ENCODE results near the gene PHKA2.

The PHKA2 gene

DNA sequence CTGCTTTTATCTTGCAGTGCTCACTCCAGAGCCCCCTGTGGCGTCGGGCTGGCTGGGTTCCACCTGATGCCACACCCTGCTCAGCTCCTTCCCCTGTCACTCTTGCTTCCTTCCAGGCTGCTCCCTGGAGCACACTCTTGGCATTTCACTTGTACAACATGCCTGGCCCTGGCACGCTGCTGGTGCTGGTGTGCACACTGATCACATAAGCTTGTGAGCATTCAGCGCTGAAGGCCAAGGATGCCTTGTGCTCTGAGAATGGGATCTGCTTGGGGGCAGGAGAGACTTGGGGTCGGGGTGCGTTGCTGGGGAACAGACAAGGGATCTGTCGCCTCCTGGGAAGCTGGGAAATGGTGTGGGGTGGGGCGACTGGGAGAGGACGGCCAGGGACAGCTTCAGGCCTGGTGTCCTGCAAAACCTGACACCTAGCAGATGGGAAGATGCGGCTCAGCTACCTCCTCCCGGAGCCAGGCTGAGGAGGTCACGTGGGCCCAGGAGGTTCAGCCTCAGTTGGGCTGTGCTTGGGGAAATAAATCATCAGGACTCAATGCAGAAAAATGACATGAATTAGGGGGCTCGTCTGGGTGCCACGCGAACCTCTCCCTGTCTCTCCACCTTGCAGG is 108.5 kb downstream of the PHKA2 start:
- no peak overlapping the region for H3K27ac ChIP-seq
- TF ChIP-seq, protein P1, sequence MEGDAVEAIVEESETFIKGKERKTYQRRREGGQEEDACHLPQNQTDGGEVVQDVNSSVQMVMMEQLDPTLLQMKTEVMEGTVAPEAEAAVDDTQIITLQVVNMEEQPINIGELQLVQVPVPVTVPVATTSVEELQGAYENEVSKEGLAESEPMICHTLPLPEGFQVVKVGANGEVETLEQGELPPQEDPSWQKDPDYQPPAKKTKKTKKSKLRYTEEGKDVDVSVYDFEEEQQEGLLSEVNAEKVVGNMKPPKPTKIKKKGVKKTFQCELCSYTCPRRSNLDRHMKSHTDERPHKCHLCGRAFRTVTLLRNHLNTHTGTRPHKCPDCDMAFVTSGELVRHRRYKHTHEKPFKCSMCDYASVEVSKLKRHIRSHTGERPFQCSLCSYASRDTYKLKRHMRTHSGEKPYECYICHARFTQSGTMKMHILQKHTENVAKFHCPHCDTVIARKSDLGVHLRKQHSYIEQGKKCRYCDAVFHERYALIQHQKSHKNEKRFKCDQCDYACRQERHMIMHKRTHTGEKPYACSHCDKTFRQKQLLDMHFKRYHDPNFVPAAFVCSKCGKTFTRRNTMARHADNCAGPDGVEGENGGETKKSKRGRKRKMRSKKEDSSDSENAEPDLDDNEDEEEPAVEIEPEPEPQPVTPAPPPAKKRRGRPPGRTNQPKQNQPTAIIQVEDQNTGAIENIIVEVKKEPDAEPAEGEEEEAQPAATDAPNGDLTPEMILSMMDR (conservative IDR thresholded peaks at IDR 0.05; ENCODE audit: low read depth), result no peak
- no peak for DNase-seq (ENCODE audit: low spot score)
- POLR2A ChIA-PET (ENCODE audit: low non-redundant PET), result no interaction called here
- CTCF ChIA-PET, result no interaction called here

DNA sequence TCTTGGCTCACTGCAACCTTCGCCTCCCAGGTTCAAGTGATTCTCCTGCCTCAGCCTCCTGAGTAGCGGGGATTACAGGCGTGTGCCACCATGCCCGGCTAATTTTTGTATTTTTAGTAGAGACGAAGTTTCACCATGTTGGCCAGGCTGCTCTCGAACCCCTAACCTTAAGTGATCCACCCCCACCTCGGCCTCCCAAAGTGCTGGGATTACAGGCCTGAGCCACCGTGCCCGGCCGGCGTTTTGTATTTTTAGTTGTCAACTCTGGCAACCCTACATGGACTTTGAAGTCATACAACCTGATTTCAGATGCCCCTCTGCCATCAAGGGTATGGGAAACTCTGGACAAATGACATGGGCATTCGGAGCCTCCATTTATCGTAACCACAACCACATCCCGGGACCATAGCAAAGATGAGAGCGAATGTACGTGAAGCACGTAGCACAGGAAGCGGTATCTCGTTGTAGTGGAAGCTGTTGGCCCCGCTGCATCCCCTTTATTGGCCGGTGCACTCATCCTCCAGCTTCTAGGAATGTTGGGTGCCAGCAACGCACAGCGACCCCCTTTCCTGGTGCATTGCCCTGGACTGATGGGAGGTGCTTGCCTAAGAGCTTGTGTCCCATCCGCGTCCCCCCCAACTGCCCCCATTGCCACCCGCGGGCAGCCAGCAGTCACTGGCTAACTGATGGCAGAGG is 109.2 kb downstream of the PHKA2 start:
- DNase-seq (ENCODE audit: low spot score), result no peak
- ChIA-PET POLR2A (ENCODE audit: low non-redundant PET) (no interaction called here), CTCF (no interaction called here)
- TF ChIP-seq, protein P1 (conservative IDR thresholded peaks at IDR 0.05; ENCODE audit: low read depth), result no peak
- no peak overlapping the region for H3K27ac ChIP-seq

DNA sequence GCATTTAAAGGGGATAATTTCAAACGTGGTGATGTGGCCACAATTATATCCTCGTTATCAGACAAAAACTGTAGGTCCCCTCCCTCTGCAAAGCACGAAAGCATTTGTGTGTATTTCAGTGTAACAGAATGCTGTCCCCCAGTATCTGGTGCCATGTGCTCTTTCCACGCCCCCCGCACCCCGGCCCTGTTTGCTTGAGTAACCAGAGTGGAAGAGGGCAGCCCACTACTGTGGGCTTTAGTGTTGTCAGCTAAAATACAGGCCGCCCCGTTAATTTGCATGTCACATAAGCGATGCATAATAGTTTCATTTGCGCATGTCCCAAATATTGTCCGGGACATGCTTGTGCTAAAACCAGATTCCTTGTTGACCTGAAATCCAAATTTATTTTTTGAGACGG is 110.1 kb downstream of the PHKA2 start:
- ChIA-PET CTCF (no interaction called here), POLR2A (ENCODE audit: low non-redundant PET) (no interaction called here)
- no peak for DNase-seq (ENCODE audit: low spot score)
- TF ChIP-seq, protein P1 (conservative IDR thresholded peaks at IDR 0.05; ENCODE audit: low read depth), result no peak
- H3K27ac ChIP-seq, result peak overlapping the region; percentile 84

DNA sequence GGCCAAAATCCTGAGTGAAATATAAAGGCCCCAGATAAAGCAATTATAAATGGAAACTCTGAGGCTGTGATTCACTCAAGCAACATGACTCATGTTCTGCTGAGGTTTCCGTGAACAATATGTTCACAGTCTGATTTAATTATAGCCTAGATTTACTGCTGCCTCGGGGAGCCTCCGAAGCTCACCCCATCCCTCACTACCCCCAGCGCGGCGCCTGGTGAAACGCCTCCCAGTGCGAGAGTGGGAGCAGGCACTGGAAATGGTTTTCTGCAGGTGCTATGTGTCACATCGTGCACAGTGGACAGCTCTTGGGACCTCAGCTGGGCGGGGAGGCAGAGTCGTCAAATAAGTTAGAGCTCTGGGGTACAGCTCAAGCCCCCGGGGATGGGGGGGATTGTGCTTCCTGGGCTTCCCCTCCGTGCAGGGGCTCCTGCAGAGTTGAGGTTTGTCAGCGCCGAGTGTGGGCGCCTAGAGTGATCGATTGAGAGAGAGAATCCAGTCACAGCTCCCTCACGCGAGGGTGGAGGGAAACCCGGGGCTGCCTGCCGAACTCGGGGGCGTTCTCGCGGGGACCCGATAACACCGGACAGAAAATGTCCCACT is 110.6 kb downstream of the PHKA2 start:
- TF ChIP-seq, protein P1 (conservative IDR thresholded peaks at IDR 0.05; ENCODE audit: low read depth), result no peak
- ChIA-PET CTCF (no interaction called here), POLR2A (ENCODE audit: low non-redundant PET) (no interaction called here)
- H3K27ac ChIP-seq, result peak overlapping the region; percentile 84
- DNase-seq (ENCODE audit: low spot score), result peak; percentile 56

DNA sequence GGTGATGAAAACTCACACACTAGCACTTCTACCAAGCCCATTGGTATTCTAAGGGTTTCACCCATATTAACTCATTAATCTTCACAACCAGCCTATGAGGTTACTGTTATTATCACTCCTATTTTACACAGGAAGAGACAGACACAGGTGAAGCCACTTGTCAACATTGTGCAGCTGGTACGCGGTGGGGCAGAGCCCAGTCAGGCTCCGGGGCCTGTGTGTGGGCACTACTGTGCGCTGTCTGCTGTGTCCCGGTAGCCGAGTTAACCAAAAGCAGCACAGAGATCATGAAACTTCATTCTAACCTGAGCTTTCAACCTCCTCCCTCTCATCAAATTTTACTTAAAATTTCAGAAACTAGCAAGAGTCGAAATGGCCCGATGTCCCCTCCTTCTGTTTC is 111.3 kb downstream of the PHKA2 start:
- TF ChIP-seq, protein P1 (conservative IDR thresholded peaks at IDR 0.05; ENCODE audit: low read depth), result no peak
- H3K27ac ChIP-seq, result peak overlapping the region; percentile 84
- POLR2A ChIA-PET (ENCODE audit: low non-redundant PET), result no interaction called here
- no peak for DNase-seq (ENCODE audit: low spot score)
- CTCF ChIA-PET, result no interaction called here

DNA sequence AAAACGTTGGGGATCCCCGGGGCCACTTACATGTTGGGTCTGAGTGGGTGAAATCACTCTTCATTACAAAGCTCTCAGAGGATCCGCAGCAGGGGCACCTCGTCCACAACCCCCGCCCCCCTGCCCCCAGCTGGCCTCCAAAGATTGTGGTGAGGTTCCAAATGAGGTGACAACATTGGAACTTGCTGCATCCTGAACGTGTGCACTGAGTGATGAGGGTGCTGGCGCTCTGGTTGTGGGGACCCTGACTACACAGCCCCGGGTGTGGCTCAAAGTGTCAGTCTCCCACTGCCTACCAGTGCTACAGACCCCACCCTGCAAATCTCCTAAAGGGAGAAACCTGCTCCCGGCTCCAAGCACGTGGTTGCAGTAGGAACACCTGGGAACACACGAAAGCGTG is 111.9 kb downstream of the PHKA2 start:
- no peak overlapping the region; the same call in 1 of the 2 replicates for H3K27ac ChIP-seq
- no peak for DNase-seq (ENCODE audit: low spot score)
- CTCF ChIA-PET, result interaction anchor here (0.6 kb wide), 1 partner anchor 302 kb away, joined by 3 read pairs; no protein-coding TSS in a partner anchor
- POLR2A ChIA-PET (ENCODE audit: low non-redundant PET), result no interaction called here
- TF ChIP-seq, protein P1 (conservative IDR thresholded peaks at IDR 0.05; ENCODE audit: low read depth), result no peak

Data from RWPE1 (cell line).